Measurements from ENCODE around the gene RDH12.
A peak's percentile ranks its signal among the peaks of the same experiment; 100 is the strongest.
"Not testable (repeated sequence)": the region's sequence is repeated elsewhere in the genome, so short reads cannot be mapped to it uniquely, and the experiment has no call there.

The RDH12 gene

GRCh38 chr14:67701492-67701891 lies at the start of gene RDH12:
RDH12 (plus strand) TSS chr14:67701886; CDS start chr14:67722643, 20,757 bp downstream.
- DNase-seq (ENCODE audit: low read depth in 2 of 2, low spot score in 1 of 2) = not testable (repeated sequence)

- no peak for DNase-seq (ENCODE audit: low read depth in 2 of 2, low spot score in 1 of 2)
Measured at GRCh38 chr14:67652189-67652588, 49.5 kb upstream of the RDH12 start.

- no peak for DNase-seq (ENCODE audit: low read depth in 2 of 2, low spot score in 1 of 2)
Measured at GRCh38 chr14:67653651-67654280, 47.9 kb upstream of the RDH12 start.

GRCh38 chr14:67663633-67664032 lies 38.1 kb upstream of the RDH12 start:
- no peak for DNase-seq (ENCODE audit: low read depth in 2 of 2, low spot score in 1 of 2)

- DNase-seq (ENCODE audit: low read depth in 2 of 2, low spot score in 1 of 2) = no peak
Measured at GRCh38 chr14:67665868-67666267, 35.8 kb upstream of the RDH12 start.

- no peak for DNase-seq (ENCODE audit: low read depth in 2 of 2, low spot score in 1 of 2)
Measured at GRCh38 chr14:67666750-67667449, 34.8 kb upstream of the RDH12 start.

GRCh38 chr14:67668559-67668958 lies 33.1 kb upstream of the RDH12 start:
- no peak for DNase-seq (ENCODE audit: low read depth in 2 of 2, low spot score in 1 of 2)

- DNase-seq (ENCODE audit: low read depth in 2 of 2, low spot score in 1 of 2) = no peak
Measured at GRCh38 chr14:67673451-67673850, 28.2 kb upstream of the RDH12 start.

- peak in 1 of 2 donors; percentile 21 for DNase-seq (ENCODE audit: low read depth in 2 of 2, low spot score in 1 of 2)
Measured at GRCh38 chr14:67674139-67674479, 27.6 kb upstream of the RDH12 start.

GRCh38 chr14:67674480-67675218 lies 27.0 kb upstream of the RDH12 start, which contains the start of gene VTI1B:
VTI1B (minus strand) TSS chr14:67674632; CDS start chr14:67674489, 143 bp downstream.
- DNase-seq (ENCODE audit: low read depth in 2 of 2, low spot score in 1 of 2) = peak; percentile 36 to 61

GRCh38 chr14:67675219-67675582 lies 26.5 kb upstream of the RDH12 start:
- DNase-seq (ENCODE audit: low read depth in 2 of 2, low spot score in 1 of 2) = no peak

- no peak for DNase-seq (ENCODE audit: low read depth in 2 of 2, low spot score in 1 of 2)
Measured at GRCh38 chr14:67679006-67679405, 22.7 kb upstream of the RDH12 start.

GRCh38 chr14:67680121-67680602 lies 21.5 kb upstream of the RDH12 start:
- DNase-seq (ENCODE audit: low read depth in 2 of 2, low spot score in 1 of 2) = no peak

GRCh38 chr14:67680941-67681340 lies 20.7 kb upstream of the RDH12 start:
- no peak for DNase-seq (ENCODE audit: low read depth in 2 of 2, low spot score in 1 of 2)

GRCh38 chr14:67683842-67684241 lies 17.8 kb upstream of the RDH12 start:
- no peak for DNase-seq (ENCODE audit: low read depth in 2 of 2, low spot score in 1 of 2)

GRCh38 chr14:67690011-67690410 lies 11.7 kb upstream of the RDH12 start:
- no peak for DNase-seq (ENCODE audit: low read depth in 2 of 2, low spot score in 1 of 2)

- peak; percentile 38 to 56 for DNase-seq (ENCODE audit: low read depth in 2 of 2, low spot score in 1 of 2)
Measured at GRCh38 chr14:67694791-67695393, 6.8 kb upstream of the RDH12 start.

GRCh38 chr14:67695394-67695949 lies 6.2 kb upstream of the RDH12 start, which contains the start of gene RDH11:
RDH11 (minus strand) TSS chr14:67695764; CDS start chr14:67695703, 61 bp downstream.
- DNase-seq (ENCODE audit: low read depth in 2 of 2, low spot score in 1 of 2) = peak; percentile 57

GRCh38 chr14:67697006-67697405 lies 4.7 kb upstream of the RDH12 start:
- DNase-seq (ENCODE audit: low read depth in 2 of 2, low spot score in 1 of 2) = no peak

GRCh38 chr14:67698179-67698578 lies 3.5 kb upstream of the RDH12 start:
- DNase-seq (ENCODE audit: low read depth in 2 of 2, low spot score in 1 of 2) = no peak

- DNase-seq (ENCODE audit: low read depth in 2 of 2, low spot score in 1 of 2) = no peak
Measured at GRCh38 chr14:67703997-67704396, 2.3 kb downstream of the RDH12 start.

Measured in stimulated activated CD8-positive, alpha-beta memory T cell treated with anti-CD3 and anti-CD28 coated beads, Interleukin-4, amount 100 ng/mL, for 4 hours (primary cell).